Neural crest cell (in vitro differentiated cells): ENCODE measurements around the gene NKAIN2. TPM values are rescaled to one million over a fixed set of nuclear protein-coding genes. Genes with fewer than 3 reads are reported as not detected.

Source experiments
- DNase-seq: peaks from one replicate; pipeline ENCODE4 v3.0.0; 2021; ENCODE audit warnings: low read depth, mixed read lengths, low spot score
- H3K27ac Mint-ChIP-seq: one replicate; pipeline ENCODE4 v1.8.0; 2021; ENCODE audit warnings: mild to moderate bottlenecking, mixed read lengths; ENCODE audit not compliant: unreplicated experiment
- H3K27me3 Mint-ChIP-seq: 2 replicates; pipeline ENCODE4 v1.8.0; 2021; ENCODE audit warnings: low read depth, mild to moderate bottlenecking, mixed read lengths
- H3K36me3 Mint-ChIP-seq: 2 replicates; pipeline ENCODE4 v1.8.0; 2021; ENCODE audit warnings: low read depth, mild to moderate bottlenecking, mixed read lengths
- H3K4me1 Mint-ChIP-seq: 2 replicates; pipeline ENCODE4 v1.8.0; 2021; ENCODE audit warnings: mixed read lengths
- H3K4me3 Mint-ChIP-seq: one replicate; pipeline ENCODE4 v1.8.0; 2021; ENCODE audit warnings: mild to moderate bottlenecking, mixed read lengths
- H3K9me3 Mint-ChIP-seq: 2 replicates; pipeline ENCODE4 v1.8.0; 2021; ENCODE audit warnings: mixed read lengths
- total RNA-seq: library from RNA; stranded (reverse); gene quantifications from 2 replicates; pipeline ENCODE4 v1.2.1, GENCODE V29; 2021
- TF ChIP-seq, protein P1 (sequence below): fragments of 200-600 bp; sonication (generic); conservative IDR thresholded peaks from 2 replicates; pipeline ENCODE4 v1.5.0; 2021; ENCODE audit warnings: antibody characterized with exemption, mild to moderate bottlenecking

NKAIN2 gene
- total RNA-seq, 1 donor from 2014 or later: 1.1 TPM

DNA sequence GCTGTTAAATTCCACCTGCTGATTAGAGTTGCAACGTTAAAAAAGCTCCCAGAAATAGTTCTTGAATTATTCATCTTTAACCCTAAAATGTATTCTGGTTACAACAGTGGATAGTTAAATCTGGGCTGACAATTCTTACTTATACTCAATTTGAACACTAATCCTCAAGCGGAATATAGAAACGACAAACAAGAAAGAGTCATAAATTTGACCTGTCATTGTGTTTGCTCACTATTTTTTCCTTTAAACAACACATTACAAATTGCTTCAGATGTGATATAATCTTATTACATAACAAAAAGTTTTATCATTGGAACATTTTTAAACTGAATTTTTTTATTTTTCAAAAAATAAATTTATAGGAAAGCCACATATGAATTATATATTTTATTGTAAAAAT, 1054.1 kb downstream of the NKAIN2 start:
- DNase-seq: no peak
- H3K9me3 Mint-ChIP-seq: peaks cover under 1% of the 10 kb centered on the region
- H3K4me3 Mint-ChIP-seq: no peak overlapping the region
- no peak overlapping the region for H3K27ac Mint-ChIP-seq
- TF ChIP-seq, protein P1, sequence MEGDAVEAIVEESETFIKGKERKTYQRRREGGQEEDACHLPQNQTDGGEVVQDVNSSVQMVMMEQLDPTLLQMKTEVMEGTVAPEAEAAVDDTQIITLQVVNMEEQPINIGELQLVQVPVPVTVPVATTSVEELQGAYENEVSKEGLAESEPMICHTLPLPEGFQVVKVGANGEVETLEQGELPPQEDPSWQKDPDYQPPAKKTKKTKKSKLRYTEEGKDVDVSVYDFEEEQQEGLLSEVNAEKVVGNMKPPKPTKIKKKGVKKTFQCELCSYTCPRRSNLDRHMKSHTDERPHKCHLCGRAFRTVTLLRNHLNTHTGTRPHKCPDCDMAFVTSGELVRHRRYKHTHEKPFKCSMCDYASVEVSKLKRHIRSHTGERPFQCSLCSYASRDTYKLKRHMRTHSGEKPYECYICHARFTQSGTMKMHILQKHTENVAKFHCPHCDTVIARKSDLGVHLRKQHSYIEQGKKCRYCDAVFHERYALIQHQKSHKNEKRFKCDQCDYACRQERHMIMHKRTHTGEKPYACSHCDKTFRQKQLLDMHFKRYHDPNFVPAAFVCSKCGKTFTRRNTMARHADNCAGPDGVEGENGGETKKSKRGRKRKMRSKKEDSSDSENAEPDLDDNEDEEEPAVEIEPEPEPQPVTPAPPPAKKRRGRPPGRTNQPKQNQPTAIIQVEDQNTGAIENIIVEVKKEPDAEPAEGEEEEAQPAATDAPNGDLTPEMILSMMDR: no peak
- H3K27me3 Mint-ChIP-seq: no peaks in the 10 kb centered on the region
- H3K36me3 Mint-ChIP-seq: no peaks in the 10 kb centered on the region
- H3K4me1 Mint-ChIP-seq: no peaks in the 10 kb centered on the region

GRCh38 chr6:124858564-124858963, 1054.9 kb downstream of the NKAIN2 start:
- H3K9me3 Mint-ChIP-seq: peaks cover 3% of the 10 kb centered on the region
- DNase-seq: no peak
- no peaks in the 10 kb centered on the region for H3K4me1 Mint-ChIP-seq
- H3K27ac Mint-ChIP-seq: no peak overlapping the region
- TF ChIP-seq, protein P1: no peak
- no peak overlapping the region for H3K4me3 Mint-ChIP-seq
- no peaks in the 10 kb centered on the region for H3K27me3 Mint-ChIP-seq
- no peaks in the 10 kb centered on the region for H3K36me3 Mint-ChIP-seq

DNA sequence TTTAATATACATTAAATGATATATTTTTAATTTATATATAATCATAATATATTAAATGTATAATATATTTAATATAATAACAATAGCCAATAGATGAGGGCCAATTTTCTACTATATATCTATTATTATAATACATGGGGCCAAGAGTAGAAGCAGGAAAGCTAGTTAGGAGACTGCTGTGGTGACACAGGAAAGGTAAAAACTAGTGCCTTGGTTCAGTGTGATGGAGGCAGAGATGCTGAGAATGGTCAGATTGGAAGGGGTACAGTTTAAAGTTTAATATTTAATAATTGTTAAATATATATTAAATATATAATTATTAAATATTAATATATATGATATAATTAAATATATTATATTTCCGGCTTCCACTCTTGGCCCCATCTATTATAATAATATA, 1055.7 kb downstream of the NKAIN2 start:
- no peak overlapping the region for H3K27ac Mint-ChIP-seq
- H3K36me3 Mint-ChIP-seq: no peaks in the 10 kb centered on the region
- TF ChIP-seq, protein P1: no peak
- peaks cover 3% of the 10 kb centered on the region for H3K9me3 Mint-ChIP-seq
- no peak for DNase-seq
- H3K27me3 Mint-ChIP-seq: no peaks in the 10 kb centered on the region
- no peak overlapping the region for H3K4me3 Mint-ChIP-seq
- H3K4me1 Mint-ChIP-seq: no peaks in the 10 kb centered on the region

GRCh38 chr6:124866040-124866439, 1062.4 kb downstream of the NKAIN2 start:
- H3K36me3 Mint-ChIP-seq: no peaks in the 10 kb centered on the region
- H3K4me3 Mint-ChIP-seq: no peak overlapping the region
- no peaks in the 10 kb centered on the region for H3K4me1 Mint-ChIP-seq
- no peaks in the 10 kb centered on the region for H3K27me3 Mint-ChIP-seq
- H3K27ac Mint-ChIP-seq: peak overlapping the region; percentile 29
- H3K9me3 Mint-ChIP-seq: peaks cover 3% of the 10 kb centered on the region
- DNase-seq: no peak
- TF ChIP-seq, protein P1: no peak

DNA sequence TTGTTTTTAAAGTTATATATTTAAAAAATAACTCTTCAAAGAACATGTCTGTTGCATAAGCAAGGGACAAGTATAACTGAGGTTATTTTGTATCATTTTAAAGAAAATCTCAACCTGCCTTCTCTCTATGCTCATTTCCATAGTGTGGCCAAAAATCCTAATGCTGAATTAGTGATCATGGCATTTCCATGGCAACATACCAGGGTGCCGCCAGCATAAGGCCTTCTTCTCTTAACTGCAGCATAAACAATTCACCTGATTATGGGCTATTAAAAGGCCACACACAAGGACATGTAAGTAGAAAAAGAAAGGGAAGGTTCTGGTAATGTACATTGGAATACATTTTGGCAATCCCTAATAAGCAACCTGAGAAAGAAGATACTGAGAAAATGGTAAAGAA, 1063.5 kb downstream of the NKAIN2 start:
- Mint-ChIP-seq H3K4me1 (no peaks in the 10 kb centered on the region), H3K36me3 (no peaks in the 10 kb centered on the region), H3K27me3 (no peaks in the 10 kb centered on the region), H3K4me3 (no peak overlapping the region), H3K9me3 (peaks cover 3% of the 10 kb centered on the region), H3K27ac (no peak overlapping the region)
- TF ChIP-seq, protein P1: no peak
- no peak for DNase-seq

- Mint-ChIP-seq H3K4me3 (no peak overlapping the region), H3K27me3 (no peaks in the 10 kb centered on the region), H3K27ac (no peak overlapping the region), H3K36me3 (no peaks in the 10 kb centered on the region), H3K9me3 (no peaks in the 10 kb centered on the region), H3K4me1 (no peaks in the 10 kb centered on the region)
- TF ChIP-seq, protein P1: no peak
- no peak for DNase-seq
Measured at GRCh38 chr6:124868481-124868880, 1064.8 kb downstream of the NKAIN2 start.
